ENCODE data around the gene MEF2D.

The MEF2D gene

DNA sequence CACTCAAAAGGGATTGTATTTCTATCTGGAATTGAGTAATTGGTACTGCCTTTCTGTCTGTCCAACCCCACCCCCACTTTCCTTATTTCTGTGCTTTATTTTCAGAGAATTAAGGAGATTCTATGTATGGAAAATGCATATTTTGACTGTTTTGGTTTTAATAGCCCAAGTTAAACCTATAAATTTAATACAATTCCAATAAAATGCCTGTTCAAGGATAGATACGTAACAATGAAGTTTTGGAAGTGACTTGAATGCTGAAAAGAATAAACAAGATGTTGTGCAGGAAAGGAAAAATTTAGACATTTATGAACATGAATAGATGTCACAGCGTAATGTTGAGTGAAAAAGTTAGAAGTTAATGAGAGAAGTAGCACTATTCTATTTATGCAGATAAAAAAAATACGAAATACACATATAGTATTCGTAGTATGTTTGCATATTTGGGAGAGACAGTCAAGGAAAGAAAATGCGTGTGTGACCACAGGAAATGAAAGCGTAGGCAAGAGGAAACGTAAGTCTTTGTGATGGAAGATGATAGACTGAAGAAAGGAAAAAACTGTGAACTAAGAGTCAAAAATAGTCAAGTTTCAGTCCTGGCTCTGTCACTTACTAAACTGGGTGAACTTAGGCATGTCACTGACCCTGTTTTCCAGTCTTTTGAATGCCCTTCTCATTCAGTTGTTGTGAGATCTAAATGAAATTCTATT is 62.1 kb downstream of the MEF2D start:
- no peak for DNase-seq

- DNase-seq = no peak
Measured at GRCh38 chr1:156437037-156437867, 63.3 kb downstream of the MEF2D start.

- no peak for DNase-seq
Measured at GRCh38 chr1:156436141-156437036, 64.2 kb downstream of the MEF2D start.

DNA sequence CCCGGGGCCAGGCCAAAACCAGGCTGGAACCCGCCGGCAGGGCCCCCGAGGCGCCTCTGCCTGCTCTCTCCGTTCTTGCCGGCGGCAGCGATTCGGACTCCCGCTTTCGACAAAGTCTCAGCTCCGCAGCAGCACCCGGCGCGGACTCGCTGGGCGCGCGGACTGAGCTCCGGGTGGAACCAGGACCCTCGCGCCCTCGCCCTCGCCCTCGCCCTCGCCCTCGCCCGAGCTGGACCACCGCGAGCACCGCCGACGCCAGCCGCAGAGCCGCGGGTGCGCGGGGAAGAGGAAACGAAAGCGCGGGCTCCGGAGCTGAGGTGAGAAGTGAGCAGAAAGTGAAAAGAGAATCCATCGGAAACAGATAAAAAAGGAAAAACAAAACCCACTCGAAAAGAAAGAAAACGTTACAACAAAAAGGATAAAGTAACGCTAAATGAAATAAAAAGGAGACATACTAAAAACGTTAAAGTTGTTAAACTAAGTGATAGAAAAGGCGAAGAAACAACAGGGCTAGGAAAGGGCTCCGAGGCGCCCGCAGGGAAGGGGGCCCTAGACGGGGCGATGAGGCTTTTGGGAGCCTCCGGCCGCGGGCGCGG is 64.9 kb downstream of the MEF2D start:
- DNase-seq = no peak

DNA sequence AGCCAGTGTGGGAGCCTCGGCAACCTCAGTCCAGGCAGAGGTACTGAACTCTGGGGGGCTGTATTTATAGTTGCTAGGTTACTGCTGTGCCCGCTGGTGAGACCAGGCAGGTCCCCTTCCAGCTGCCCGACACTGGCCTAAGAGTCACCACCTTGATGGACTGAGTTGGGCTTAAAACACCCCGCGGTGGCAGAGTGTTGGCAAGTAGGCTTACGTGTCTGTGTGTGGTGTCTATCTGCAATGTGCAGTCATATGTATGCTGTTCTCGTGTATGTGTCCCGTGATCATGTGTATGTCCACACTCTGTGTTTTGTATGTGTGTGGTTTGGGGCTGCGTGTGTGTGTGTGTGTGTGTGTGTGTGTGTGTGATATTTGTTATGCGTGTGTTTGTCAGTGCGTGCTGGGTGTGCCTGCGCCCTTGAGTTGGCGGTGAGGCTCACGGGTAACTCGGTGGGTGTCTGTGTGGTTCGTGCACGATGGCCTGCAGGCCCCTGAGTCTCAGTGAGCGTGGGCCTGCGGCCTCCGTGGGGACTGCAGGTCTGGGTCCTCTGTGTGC is 65.5 kb downstream of the MEF2D start:
- DNase-seq = no peak

- DNase-seq = no peak
Measured at GRCh38 chr1:156433602-156434001, 67.0 kb downstream of the MEF2D start.

GRCh38 chr1:156433032-156433431 is 67.5 kb downstream of the MEF2D start:
- no peak for DNase-seq

- no peak for DNase-seq
Measured at GRCh38 chr1:156432669-156433018, 67.9 kb downstream of the MEF2D start.

DNA sequence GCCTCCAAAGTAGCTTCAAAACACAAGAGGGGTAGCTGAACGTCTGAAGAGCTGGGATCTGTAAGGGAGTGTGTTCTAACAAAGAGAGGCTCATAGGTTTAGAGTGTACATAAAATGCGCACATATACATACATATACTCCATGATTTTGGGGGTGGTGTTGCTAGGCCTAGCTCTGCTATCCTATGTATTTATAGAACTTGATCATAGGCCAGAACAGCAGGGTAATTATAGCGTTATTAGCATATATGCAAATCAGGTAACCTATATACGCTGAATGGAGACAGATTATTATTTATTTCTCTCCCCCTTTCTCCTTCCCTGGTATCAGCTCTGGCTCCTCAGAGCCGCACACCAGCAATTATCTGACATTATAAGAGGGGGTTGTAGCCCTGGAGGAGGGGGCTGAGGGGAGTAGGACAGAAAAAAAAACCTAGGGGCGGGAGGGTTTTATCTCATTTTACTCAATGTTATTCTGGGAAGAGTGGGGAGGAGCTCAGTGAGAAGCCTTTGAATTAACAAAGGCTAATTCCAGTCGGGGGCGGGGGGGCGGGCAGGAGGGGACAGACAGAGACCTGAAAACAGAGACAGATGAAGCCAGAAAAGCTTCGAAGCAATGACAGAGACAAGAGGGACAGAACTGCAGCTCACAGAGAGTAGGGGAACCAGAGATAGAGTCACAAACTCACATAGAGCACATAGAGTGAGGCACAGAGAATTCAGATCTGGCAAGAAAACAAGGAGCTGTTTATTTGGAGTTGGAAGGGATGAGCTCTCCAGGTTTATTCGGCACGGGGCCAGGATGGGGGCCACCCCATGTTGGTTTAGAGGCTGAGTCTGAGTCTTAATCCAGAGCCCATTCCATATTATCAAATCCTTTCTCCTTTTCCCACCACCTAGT is 68.6 kb downstream of the MEF2D start:
- no peak for DNase-seq

DNA sequence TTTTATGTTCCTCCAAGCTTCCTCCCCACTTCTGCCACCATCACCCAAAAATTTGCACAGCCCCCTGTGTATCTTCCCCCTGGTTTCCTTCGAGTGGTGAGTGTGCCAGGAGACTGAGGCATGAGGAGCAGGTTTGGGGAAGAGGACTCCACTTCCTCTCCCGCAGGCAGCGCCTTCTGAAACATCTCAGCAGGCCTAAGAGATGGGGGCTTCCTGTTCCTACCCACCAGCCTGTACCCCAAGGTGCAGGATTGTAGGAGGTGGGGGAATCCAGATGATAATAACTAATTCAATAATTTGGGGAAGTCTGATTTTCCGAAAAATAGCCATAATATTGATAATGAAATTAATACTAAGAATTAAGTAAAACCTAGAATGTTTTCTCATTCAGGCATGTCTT is 69.2 kb downstream of the MEF2D start:
- DNase-seq = no peak

DNA sequence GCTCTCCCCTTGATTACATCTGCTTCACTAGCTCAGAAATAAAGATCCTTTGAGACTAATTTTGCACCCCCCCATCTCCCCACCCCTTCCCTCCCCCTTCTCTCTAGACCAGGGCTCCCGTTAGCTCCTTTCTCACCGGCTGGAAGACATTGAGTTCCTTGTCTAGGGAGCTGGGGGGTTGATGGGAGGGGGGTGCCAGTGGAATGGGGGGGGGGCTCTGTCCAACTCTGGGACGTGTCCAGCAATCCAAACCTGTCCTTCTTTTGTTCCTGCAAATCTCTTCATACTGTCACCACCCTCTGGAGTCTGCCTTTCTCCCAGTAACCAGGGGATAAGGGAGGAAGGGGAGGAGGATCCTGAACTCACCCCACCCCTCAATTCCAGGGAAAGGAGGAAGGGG is 69.7 kb downstream of the MEF2D start:
- DNase-seq = no peak

- no peak for DNase-seq
Measured at GRCh38 chr1:156430303-156430702, 70.3 kb downstream of the MEF2D start.

GRCh38 chr1:156429313-156430060 is 71.1 kb downstream of the MEF2D start:
- no peak for DNase-seq

DNA sequence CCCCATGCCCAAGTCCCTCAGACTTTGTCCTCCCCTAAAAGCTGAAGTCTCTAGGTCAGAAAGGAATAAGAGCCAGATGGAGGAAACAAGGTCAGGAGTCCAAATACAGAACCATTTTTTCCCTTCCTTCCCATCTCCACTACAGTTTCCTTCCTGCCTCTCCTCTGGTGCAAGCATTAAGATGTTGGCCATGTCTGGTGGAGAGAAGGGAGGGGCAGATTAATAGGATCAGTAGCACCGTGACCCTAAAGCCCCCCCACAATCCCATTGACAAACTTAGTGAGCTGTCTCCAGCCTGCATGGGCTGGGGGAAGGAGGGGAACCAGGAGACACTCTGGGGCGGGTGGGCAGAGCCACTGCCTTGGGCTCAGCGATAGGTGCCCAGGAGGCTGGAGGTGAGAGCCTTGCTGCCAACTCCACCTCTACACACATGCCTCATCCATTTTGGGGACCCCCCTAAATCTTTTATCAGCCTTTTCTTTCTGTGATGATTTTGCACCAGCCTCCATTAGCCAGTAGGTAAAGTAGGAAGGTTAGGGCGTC is 71.8 kb downstream of the MEF2D start:
- DNase-seq = no peak

DNA sequence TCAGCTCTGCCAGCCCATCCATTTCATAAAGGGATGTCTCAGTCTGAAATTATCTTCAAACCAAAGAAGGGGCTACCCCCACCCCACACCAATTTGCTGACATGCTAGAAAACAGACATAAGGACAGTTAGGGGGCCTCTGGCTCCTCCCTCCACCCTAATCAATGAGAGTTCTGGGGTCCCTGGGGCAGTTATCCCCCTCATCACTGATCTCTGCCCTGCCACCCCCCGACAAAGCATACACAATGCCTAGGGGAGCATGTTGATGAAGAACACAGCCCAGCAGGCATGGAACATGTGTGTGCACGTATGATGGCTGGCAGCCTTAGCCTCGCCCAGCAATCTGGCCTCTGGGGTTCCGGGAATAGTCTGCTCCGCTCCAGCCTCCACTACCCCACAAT is 72.6 kb downstream of the MEF2D start:
- DNase-seq = no peak

DNA sequence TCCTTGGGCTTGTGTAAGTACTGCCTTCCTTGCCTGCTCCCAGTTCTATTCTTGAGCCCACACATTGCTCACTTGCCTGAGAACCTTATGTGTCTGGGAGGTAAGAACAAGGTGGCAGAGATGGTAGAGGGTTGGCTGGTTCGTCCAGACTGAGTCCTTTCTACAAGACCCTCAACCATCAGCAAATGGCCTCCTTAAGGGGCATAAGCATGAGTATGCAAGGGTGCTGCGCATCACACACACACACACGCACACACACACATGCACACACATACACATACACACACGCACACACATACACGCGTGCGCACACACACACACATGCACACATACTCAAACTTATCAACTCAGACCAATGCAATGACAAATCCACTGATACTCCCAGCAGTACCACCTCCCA is 74.6 kb downstream of the MEF2D start:
- DNase-seq = no peak

GRCh38 chr1:156424806-156425432 is 75.7 kb downstream of the MEF2D start:
- DNase-seq = no peak

GRCh38 chr1:156423422-156424352 is 76.9 kb downstream of the MEF2D start:
- DNase-seq = no peak

DNA sequence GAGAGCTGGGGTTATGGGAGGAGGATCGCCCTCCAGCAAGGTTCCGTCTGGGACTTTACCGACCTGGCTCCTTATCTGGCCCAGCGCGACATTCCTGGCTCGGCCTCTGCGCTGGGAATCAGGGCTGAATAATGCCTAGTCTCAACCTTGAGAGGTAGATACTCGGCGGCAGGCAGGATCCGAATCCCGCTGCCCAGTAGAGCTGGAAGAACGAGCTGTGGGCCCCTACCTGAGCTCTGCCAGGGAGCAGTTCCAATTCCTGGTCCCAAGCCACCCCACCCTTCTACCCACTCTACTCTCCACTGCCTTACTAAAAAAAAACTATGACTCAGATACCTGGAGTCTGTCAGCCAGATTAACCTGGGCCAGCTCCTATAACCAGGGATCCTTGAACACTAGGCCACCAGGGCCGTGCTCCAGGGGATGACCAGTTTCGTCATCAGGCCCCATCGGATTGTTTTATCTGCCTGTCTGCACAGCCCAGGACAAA is 77.9 kb downstream of the MEF2D start:
- DNase-seq = no peak
